C4-2B (cell line): ENCODE results near the gene SSX2IP.

ENCODE experiments used
- ZFX ChIP-seq: fragments of 450-650 bp; IDR thresholded peaks from 2 replicates; pipeline ENCODE4 v1.6.1; 2017
- TF ChIP-seq, protein P1 (sequence below): fragments of 450-650 bp; conservative IDR thresholded peaks from 2 replicates; pipeline ENCODE4 v1.5.1; 2017; ENCODE audit warnings: mild to moderate bottlenecking

DNA sequence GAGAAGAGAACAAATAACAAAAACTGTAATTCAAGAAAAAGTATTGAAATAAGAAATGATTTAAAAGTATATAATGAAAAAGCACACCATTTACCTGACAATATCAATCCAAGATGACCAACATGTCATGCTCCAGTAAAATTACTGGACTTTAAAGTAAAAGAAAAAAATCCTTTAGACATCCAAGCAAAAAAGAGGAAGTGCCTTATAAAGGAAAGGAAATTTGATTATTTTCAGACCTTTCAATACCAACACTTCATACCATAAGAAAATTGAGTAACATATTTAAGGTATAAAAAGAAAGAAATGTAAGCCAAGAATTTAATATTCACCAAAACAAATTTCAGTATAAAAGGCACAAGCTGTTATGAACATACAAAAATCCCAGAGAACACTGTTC lies 46.2 kb upstream of the SSX2IP start:
- TF ChIP-seq, protein P1, sequence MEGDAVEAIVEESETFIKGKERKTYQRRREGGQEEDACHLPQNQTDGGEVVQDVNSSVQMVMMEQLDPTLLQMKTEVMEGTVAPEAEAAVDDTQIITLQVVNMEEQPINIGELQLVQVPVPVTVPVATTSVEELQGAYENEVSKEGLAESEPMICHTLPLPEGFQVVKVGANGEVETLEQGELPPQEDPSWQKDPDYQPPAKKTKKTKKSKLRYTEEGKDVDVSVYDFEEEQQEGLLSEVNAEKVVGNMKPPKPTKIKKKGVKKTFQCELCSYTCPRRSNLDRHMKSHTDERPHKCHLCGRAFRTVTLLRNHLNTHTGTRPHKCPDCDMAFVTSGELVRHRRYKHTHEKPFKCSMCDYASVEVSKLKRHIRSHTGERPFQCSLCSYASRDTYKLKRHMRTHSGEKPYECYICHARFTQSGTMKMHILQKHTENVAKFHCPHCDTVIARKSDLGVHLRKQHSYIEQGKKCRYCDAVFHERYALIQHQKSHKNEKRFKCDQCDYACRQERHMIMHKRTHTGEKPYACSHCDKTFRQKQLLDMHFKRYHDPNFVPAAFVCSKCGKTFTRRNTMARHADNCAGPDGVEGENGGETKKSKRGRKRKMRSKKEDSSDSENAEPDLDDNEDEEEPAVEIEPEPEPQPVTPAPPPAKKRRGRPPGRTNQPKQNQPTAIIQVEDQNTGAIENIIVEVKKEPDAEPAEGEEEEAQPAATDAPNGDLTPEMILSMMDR = no peak
- no peak for TF ChIP-seq ZFX
